GM12864 (cell line): ENCODE measurements around the gene AP1G2.
A peak's percentile ranks its signal among the peaks of the same experiment; 100 is the strongest.

ENCODE experiments used
- DNase-seq: peaks from one replicate; pipeline ENCODE4 v3.0.0-alpha.2; 2011; ENCODE audit warnings: low read depth
- H3K4me3 ChIP-seq: 2 replicates; pipeline ENCODE4 v1.5.1; 2011; ENCODE audit warnings: mild to moderate bottlenecking, low read depth, low read length, control low read depth
- TF ChIP-seq, protein P1 (sequence below): IDR thresholded peaks from 2 replicates; pipeline ENCODE4 v1.5.1; 2011; ENCODE audit warnings: low read depth, mild to moderate bottlenecking, moderate library complexity, low read length, control low read depth, inconsistent platforms; ENCODE audit errors: missing control alignments

AP1G2 gene

GRCh38 chr14:23564181-23564812 lies 3.3 kb downstream of the AP1G2 start:
- TF ChIP-seq, protein P1, sequence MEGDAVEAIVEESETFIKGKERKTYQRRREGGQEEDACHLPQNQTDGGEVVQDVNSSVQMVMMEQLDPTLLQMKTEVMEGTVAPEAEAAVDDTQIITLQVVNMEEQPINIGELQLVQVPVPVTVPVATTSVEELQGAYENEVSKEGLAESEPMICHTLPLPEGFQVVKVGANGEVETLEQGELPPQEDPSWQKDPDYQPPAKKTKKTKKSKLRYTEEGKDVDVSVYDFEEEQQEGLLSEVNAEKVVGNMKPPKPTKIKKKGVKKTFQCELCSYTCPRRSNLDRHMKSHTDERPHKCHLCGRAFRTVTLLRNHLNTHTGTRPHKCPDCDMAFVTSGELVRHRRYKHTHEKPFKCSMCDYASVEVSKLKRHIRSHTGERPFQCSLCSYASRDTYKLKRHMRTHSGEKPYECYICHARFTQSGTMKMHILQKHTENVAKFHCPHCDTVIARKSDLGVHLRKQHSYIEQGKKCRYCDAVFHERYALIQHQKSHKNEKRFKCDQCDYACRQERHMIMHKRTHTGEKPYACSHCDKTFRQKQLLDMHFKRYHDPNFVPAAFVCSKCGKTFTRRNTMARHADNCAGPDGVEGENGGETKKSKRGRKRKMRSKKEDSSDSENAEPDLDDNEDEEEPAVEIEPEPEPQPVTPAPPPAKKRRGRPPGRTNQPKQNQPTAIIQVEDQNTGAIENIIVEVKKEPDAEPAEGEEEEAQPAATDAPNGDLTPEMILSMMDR: no peak
- DNase-seq: no peak
- no peak overlapping the region for H3K4me3 ChIP-seq

- TF ChIP-seq, protein P1: peak; percentile 1
Measured at GRCh38 chr14:23563473-23564180, 4.0 kb downstream of the AP1G2 start.

DNA sequence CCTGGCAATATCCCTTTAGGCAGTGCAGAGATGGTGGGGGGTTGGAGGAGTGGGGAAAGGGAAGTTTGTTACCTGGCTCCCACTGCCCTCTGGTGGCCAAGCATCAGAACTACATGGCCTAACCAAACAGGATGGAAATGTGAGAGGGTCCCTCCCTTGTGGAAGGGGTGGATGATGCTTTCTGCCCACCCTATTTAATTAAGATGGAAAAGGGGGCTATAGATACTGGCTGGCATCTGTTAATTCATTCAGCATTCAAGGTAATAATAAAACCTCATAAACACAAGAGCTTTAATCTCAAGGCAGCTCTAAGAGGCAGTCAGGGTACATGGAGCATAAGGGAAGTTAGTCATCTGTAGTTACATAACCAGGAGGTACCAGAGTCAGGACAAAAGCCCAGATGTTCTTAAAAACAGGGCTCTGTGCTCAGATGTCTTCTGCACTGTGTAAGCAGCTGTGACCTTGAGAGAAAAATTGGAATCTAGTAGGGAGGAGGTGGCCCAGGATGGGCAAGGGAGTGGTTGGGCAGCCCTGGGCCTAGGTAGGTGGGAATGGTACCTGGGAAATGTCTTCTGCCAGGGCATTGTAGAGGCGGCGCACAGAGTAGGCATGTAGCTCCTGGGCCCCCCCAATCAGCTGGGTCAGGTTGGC lies 4.6 kb downstream of the AP1G2 start:
- H3K4me3 ChIP-seq: no peak overlapping the region
- TF ChIP-seq, protein P1: peak; percentile 98
- no peak for DNase-seq

More at GRCh38 chr14:23563473-23564180, 4.0 kb downstream of the AP1G2 start:
- no peak overlapping the region for H3K4me3 ChIP-seq
- DNase-seq: no peak

DNA sequence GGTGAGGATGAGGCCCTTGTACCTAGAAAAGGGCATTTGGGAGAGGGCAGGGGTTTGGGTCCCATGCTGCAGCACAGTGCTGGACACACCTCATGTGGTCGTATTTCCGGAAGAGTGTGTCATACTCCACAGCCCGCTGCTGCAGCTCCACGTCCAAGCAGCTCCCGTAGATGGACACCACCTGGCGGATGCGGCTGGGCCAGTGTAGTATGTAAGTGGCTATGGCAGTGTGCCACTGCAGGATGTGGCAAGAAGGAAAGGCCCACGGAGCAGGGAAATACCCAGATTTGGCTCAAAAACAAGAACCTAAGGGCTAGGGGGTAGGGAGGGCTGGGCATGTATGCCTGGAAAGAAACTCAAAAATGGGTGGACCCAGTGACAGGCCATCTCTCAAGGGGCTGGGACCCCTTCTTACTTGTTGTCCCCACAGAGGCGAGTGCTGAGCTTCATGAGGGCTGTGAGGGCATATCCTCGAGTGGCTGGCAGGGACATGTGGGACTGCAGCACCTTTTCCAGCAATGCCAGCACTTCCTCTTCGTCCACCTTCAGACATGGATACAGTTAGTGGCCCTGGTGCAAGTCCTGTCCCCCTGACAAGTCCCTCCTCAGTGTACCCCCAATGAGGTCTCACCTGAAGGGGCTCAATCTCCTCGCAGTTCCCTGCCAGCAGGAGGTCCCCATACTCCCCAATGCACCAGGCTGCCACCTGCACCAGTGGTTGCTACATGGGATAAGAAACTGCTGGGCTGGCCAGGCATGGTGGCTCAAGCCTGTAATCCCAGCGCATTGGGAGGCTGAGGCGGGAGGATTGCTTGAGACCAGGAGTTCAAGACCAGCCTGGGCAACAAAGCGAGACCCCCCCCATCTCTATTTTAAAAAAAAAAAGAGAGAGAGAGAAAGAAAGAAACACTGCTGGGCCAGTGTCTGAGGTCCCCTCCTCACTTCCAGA lies 5.4 kb downstream of the AP1G2 start:
- TF ChIP-seq, protein P1: no peak
- DNase-seq: no peak
- no peak overlapping the region for H3K4me3 ChIP-seq

GRCh38 chr14:23561259-23561658 lies 6.3 kb downstream of the AP1G2 start:
- no peak for DNase-seq
- no peak overlapping the region for H3K4me3 ChIP-seq
- TF ChIP-seq, protein P1: no peak

GRCh38 chr14:23559926-23560520 lies 7.6 kb downstream of the AP1G2 start:
- H3K4me3 ChIP-seq: no peak overlapping the region
- TF ChIP-seq, protein P1: no peak
- DNase-seq: no peak
